GM13976 (cell line): Measurements from ENCODE around the gene RAD51D.

Experiments
- DNase-seq: peaks from one replicate; pipeline ENCODE4 v3.0.0; 2012; ENCODE audit warnings: low spot score
- in situ Hi-C: fragments of 300-500 bp; cut with MboI; formaldehyde crosslinking; loops from one replicate; pipeline ENCODE4 v1.12.0; 2022; ENCODE audit warnings: low sequenced_read_pairs, mixed read lengths, inconsistent platforms; ENCODE audit not compliant: unreplicated experiment
- TF ChIP-seq, protein P1 (sequence below): IDR thresholded peaks from 2 replicates; pipeline ENCODE4 v1.5.1; 2012; ENCODE audit warnings: borderline replicate concordance, mild to moderate bottlenecking; ENCODE audit not compliant: insufficient read depth; ENCODE audit errors: extremely low read depth, missing control alignments, control extremely low read depth

The RAD51D gene

GRCh38 chr17:35081638-35082037, 38.0 kb downstream of the RAD51D start:
- in situ Hi-C loops: no loop called here

GRCh38 chr17:35080536-35080935, 39.1 kb downstream of the RAD51D start:
- in situ Hi-C loops: no loop called here
- peak; percentile 61 for DNase-seq
- TF ChIP-seq, protein P1, sequence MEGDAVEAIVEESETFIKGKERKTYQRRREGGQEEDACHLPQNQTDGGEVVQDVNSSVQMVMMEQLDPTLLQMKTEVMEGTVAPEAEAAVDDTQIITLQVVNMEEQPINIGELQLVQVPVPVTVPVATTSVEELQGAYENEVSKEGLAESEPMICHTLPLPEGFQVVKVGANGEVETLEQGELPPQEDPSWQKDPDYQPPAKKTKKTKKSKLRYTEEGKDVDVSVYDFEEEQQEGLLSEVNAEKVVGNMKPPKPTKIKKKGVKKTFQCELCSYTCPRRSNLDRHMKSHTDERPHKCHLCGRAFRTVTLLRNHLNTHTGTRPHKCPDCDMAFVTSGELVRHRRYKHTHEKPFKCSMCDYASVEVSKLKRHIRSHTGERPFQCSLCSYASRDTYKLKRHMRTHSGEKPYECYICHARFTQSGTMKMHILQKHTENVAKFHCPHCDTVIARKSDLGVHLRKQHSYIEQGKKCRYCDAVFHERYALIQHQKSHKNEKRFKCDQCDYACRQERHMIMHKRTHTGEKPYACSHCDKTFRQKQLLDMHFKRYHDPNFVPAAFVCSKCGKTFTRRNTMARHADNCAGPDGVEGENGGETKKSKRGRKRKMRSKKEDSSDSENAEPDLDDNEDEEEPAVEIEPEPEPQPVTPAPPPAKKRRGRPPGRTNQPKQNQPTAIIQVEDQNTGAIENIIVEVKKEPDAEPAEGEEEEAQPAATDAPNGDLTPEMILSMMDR: no peak

More at GRCh38 chr17:35081638-35082037, 38.0 kb downstream of the RAD51D start:
- no peak for DNase-seq
- TF ChIP-seq, protein P1: no peak

DNA sequence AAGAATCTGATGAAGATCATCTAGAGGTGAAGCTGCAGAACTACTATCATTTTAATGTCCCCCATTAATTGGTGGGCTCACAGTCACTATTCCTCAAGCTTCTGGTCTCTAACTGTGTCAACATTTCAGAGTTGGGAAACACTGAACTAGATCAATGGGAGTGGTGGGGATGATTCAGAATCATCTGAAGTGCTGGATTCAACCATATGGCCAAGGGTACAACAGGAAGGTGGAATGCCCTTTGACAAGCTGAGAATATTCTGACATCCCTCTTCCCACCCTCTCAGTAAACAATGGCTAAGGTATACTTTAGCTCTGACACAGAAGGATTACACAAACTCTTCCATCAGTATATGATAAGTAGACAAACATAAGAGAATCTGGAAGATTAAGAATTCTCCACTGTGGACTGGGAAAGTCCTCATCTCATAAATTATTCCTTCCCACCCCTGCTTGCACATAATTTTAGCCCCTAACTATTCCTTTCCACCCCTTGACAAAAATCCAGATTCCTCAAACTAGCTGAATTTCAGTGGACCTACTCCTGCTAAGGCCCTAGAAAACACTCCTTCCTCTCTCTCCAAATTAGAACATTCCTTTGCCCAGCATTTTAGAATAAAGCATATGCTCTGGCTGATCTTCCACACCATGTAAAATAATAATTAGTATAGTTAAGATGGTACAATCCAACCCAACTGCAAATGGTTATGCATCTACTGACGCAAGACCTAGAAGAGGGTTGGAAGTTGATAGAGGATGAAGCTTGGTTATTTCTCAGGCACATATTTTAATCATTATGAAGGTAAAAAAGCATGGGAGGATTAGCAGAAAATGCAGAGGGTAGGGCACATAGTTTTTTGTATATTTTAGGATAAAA, 39.9 kb downstream of the RAD51D start:
- in situ Hi-C loops: no loop called here

DNA sequence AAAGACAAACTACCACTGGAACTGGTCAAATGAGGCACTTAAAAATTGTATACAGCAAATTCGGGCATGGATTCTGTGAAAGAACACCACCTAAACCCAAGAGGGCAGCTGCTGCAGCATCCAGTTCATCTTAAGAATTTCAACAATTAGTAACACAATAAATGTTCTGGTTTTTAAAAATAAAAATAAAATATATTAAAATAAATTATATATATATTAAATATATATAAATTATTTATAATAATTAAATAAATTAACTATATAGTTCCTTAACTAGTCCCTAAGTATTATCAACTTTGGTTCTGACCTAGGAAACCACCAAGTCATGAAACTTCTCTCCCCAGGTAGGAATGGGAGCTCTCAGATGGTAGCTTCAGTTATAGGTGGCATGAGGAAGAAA, 42.8 kb downstream of the RAD51D start:
- TF ChIP-seq, protein P1: no peak
- DNase-seq: no peak
- in situ Hi-C loops: no loop called here

More for the DNA sequence above, 39.9 kb downstream of the RAD51D start:
- TF ChIP-seq, protein P1: no peak
- no peak for DNase-seq

DNA sequence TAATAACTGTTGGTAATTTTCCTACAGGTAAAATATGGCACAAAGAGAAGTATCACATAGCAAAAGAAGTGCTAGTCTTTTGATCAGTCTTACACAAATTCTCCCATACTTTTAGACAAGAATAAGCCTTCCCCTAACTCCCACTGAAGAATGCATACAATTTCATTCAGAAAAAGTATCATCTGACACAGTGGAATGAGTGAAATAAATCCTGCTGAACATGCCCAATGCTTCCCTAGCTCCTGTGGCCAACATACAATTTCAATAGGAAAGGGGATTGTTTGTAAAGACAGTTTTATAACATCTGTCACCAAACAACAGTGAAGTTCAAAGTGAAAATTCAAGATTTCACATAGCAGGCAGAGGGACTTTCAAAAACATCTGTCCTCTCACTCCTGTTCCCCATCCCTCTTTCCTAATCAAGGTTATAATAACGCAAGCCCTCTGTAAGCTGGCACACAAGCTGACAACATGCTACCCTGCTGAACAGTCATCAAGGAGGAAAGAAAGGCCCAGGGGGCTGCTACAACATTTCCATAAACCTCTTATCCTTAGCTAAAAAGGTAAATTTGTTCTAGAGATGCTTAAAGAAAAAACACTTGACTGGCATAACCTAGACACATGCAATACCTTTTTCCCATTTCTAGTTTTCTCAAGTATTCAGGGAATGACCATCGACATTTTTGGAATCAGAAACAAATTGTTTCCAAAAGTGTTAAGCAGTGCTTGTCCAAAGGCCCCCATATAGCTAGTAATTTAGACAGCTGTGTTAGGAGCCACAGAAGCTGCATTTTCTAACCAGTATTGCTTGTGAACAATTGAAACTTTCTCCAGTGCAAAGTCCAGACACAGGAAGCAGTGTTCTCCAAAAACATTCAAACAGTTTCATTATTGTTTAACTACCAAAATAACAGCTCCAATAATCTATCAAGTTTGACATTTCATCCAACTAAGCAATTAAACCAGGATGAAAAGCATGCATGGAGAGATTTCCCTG, 44.7 kb downstream of the RAD51D start:
- in situ Hi-C loops: no loop called here
- DNase-seq: no peak
- TF ChIP-seq, protein P1: no peak

- DNase-seq: no peak
- TF ChIP-seq, protein P1: no peak
- in situ Hi-C loops: no loop called here
Observed at GRCh38 chr17:35073991-35074627, 45.6 kb downstream of the RAD51D start.
